ENCODE measurements around the gene GAS7.

Gene GAS7

GRCh38 chr17:10048629-10049350 lies 149.6 kb downstream of the GAS7 start:
- DNase-seq (ENCODE audit: low read depth): no peak

- no peak for DNase-seq (ENCODE audit: low read depth)
These were observed 151.3 kb downstream of the GAS7 start for GRCh38 chr17:10046786-10047785.

- DNase-seq (ENCODE audit: low read depth): no peak
These were observed 152.3 kb downstream of the GAS7 start for GRCh38 chr17:10045871-10046658.

GRCh38 chr17:10042589-10043244 lies 155.7 kb downstream of the GAS7 start:
- no peak for DNase-seq (ENCODE audit: low read depth)

- no peak for DNase-seq (ENCODE audit: low read depth)
These were observed 156.4 kb downstream of the GAS7 start for GRCh38 chr17:10041916-10042588.

GRCh38 chr17:10041287-10041612 lies 157.2 kb downstream of the GAS7 start:
- no peak for DNase-seq (ENCODE audit: low read depth)

GRCh38 chr17:10036511-10037061 lies 161.8 kb downstream of the GAS7 start:
- DNase-seq (ENCODE audit: low read depth): no peak

- no peak for DNase-seq (ENCODE audit: low read depth)
These were observed 162.5 kb downstream of the GAS7 start for GRCh38 chr17:10035885-10036284.

- DNase-seq (ENCODE audit: low read depth): no peak
These were observed 163.5 kb downstream of the GAS7 start for GRCh38 chr17:10034719-10035475.

- no peak for DNase-seq (ENCODE audit: low read depth)
These were observed 164.4 kb downstream of the GAS7 start for GRCh38 chr17:10033959-10034358.

GRCh38 chr17:10033449-10033848 lies 165.0 kb downstream of the GAS7 start:
- DNase-seq (ENCODE audit: low read depth): no peak

- no peak for DNase-seq (ENCODE audit: low read depth)
These were observed 166.1 kb downstream of the GAS7 start for GRCh38 chr17:10032118-10032852.

- DNase-seq (ENCODE audit: low read depth): no peak
These were observed 166.8 kb downstream of the GAS7 start for GRCh38 chr17:10031606-10032005.

- no peak for DNase-seq (ENCODE audit: low read depth)
These were observed 167.3 kb downstream of the GAS7 start for GRCh38 chr17:10031127-10031526.

- no peak for DNase-seq (ENCODE audit: low read depth)
These were observed 169.3 kb downstream of the GAS7 start for GRCh38 chr17:10029129-10029528.

GRCh38 chr17:10025976-10026901 lies 172.2 kb downstream of the GAS7 start:
- no peak for DNase-seq (ENCODE audit: low read depth)

- DNase-seq (ENCODE audit: low read depth): no peak
These were observed 173.2 kb downstream of the GAS7 start for GRCh38 chr17:10025224-10025623.

GRCh38 chr17:10022416-10022815 lies 176.0 kb downstream of the GAS7 start:
- DNase-seq (ENCODE audit: low read depth): no peak

Data from iris pigment epithelial cell (primary cell).